ENCODE data around the gene TMEM150B. TPM values are rescaled to one million over a fixed set of nuclear protein-coding genes. Genes with fewer than 3 reads are reported as not detected.

The TMEM150B gene
- polyA plus RNA-seq, 1 donor from 2014 or later, result not detected

DNA sequence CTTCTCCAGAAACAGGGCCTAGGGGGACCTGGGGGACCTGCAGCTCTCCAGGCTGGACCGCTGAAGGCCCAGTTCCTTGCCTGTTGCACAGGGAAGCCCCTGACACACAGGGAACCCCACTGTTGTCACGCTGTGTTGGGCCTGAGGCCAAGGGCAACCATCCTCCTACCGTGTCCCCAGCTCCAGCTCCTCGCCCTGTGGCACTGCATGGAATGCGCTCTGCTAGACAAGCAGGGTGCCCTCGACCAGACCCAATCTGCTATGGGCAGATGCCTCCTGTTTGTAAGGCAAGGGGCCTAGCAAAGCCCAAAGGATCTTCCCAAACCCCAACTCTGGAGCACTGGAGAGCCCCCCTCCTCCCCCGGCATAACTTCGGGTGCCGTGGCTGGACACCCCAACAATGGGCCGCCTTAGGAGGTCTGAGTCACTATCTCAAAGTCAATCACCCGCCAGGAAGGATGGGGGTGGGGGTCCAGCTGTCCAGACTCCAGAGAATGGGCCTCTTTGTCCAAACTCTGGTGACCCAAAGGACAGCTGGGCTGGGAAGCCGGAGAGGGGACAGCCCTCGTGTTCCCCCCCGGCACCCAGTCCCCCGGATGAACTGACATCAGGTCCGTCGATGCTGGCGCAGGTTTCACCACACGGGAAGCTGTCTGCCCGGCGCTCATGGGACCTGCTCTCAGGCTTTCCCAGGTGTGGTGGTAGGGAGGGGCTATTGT lies 37.6 kb downstream of the TMEM150B start:
- no peaks in the 10 kb centered on the region for H3K9me3 ChIP-seq (ENCODE audit: low read length)
- H3K27ac ChIP-seq (ENCODE audit: low read length), result no peak overlapping the region
- H3K27me3 ChIP-seq (ENCODE audit: insufficient read depth, low read depth, low read length), result no peaks in the 10 kb centered on the region
- no peak overlapping the region for H3K4me3 ChIP-seq (ENCODE audit: low read length)
- TF ChIP-seq SMC3 (conservative IDR thresholded peaks at IDR 0.05; ENCODE audit: poor library complexity) (no peak), EZH2 (IDR thresholded peaks at IDR 0.05; ENCODE audit: borderline replicate concordance, insufficient read depth, low read length, poor library complexity, severe bottlenecking) (no peak), REST (IDR thresholded peaks at IDR 0.05; ENCODE audit: borderline replicate concordance) (no peak), POLR2AphosphoS5 (IDR thresholded peaks at IDR 0.05) (no peak), TAF1 (IDR thresholded peaks at IDR 0.05; ENCODE audit: low read depth) (no peak), RAD21 (conservative IDR thresholded peaks at IDR 0.05) (no peak), MXI1 (conservative IDR thresholded peaks at IDR 0.05; ENCODE audit: poor library complexity, severe bottlenecking) (no peak), CTCF (IDR thresholded peaks at IDR 0.05; ENCODE audit: poor library complexity, severe bottlenecking) (no peak), EP300 (conservative IDR thresholded peaks at IDR 0.05; ENCODE audit: poor library complexity, severe bottlenecking) (no peak)
- H3K9ac ChIP-seq (ENCODE audit: low read length), result no peak overlapping the region
- no peaks in the 10 kb centered on the region for H3K9me2 ChIP-seq (ENCODE audit: insufficient read depth, low read length)
- no peaks in the 10 kb centered on the region for H3F3A ChIP-seq (ENCODE audit: insufficient read depth, low read length, poor library complexity, severe bottlenecking)
- H3K79me2 ChIP-seq (replicated peaks; ENCODE audit: insufficient read depth, low read length), result peaks cover 23% of the 10 kb centered on the region
- no peak overlapping the region for H2AFZ ChIP-seq (ENCODE audit: low read depth, low read length)
- no peak overlapping the region for H3K4me2 ChIP-seq (ENCODE audit: low read length)
- H4K20me1 ChIP-seq (ENCODE audit: insufficient read depth), result no peaks in the 10 kb centered on the region
- H3K36me3 ChIP-seq (ENCODE audit: insufficient read depth, low read length), result peaks cover 4% of the 10 kb centered on the region

GRCh38 chr19:55285229-55285890 lies 39.8 kb downstream of the TMEM150B start:
- Histone ChIP-seq H3K9ac (ENCODE audit: low read length) (peak overlapping the region; percentile 90), H3K9me3 (ENCODE audit: low read length) (no peaks in the 10 kb centered on the region), H4K20me1 (ENCODE audit: insufficient read depth) (no peaks in the 10 kb centered on the region), H2AFZ (ENCODE audit: low read depth, low read length) (no peak overlapping the region), H3F3A (ENCODE audit: insufficient read depth, low read length, poor library complexity, severe bottlenecking) (no peaks in the 10 kb centered on the region), H3K79me2 (replicated peaks; ENCODE audit: insufficient read depth, low read length) (peaks cover 23% of the 10 kb centered on the region), H3K27me3 (ENCODE audit: insufficient read depth, low read depth, low read length) (no peaks in the 10 kb centered on the region), H3K9me2 (ENCODE audit: insufficient read depth, low read length) (no peaks in the 10 kb centered on the region), H3K36me3 (ENCODE audit: insufficient read depth, low read length) (peaks cover 4% of the 10 kb centered on the region), H3K4me2 (ENCODE audit: low read length) (peak overlapping the region; percentile 38), H3K4me3 (ENCODE audit: low read length) (peak overlapping the region; percentile 77), H3K27ac (ENCODE audit: low read length) (peak overlapping the region; percentile 69)
- TF ChIP-seq CTCF (IDR thresholded peaks at IDR 0.05; ENCODE audit: poor library complexity, severe bottlenecking) (no peak), EZH2 (IDR thresholded peaks at IDR 0.05; ENCODE audit: borderline replicate concordance, insufficient read depth, low read length, poor library complexity, severe bottlenecking) (no peak)

Measured in neural cell (in vitro differentiated cells).